Sigmoid colon (tissue), 4 donors: ENCODE results near the gene TNC.

ENCODE experiments used
- EP300 ChIP-seq, 4 donors: sonication (generic); formaldehyde crosslinking; IDR thresholded peaks; one replicate each; pipeline ENCODE4 v1.6.1; 2017; ENCODE audit warnings: antibody characterized with exemption in 4 of 4
- POLR2A ChIP-seq, 2 donors: fragments of 450-650 bp; IDR thresholded peaks; one replicate each; pipeline ENCODE4 v1.6.1; 2016; ENCODE audit warnings: antibody characterized with exemption in 2 of 2, mild to moderate bottlenecking in 2 of 2, moderate library complexity in 2 of 2
- POLR2AphosphoS5 ChIP-seq, 4 donors: sonication (generic); formaldehyde crosslinking; IDR thresholded peaks; one replicate each; pipeline ENCODE4 v1.6.1; 2017; ENCODE audit warnings: antibody characterized with exemption in 4 of 4
- TF ChIP-seq, protein P1 (sequence below), 4 experiments: fragments of 450-650 bp in 3 of 4; fragments of 200-600 bp in 1 of 4; IDR thresholded peaks; one replicate each; pipeline ENCODE4 v1.5.1; 2016 to 2019; ENCODE audit warnings: antibody characterized with exemption in 4 of 4, mild to moderate bottlenecking in 3 of 4, moderate library complexity in 2 of 4

DNA sequence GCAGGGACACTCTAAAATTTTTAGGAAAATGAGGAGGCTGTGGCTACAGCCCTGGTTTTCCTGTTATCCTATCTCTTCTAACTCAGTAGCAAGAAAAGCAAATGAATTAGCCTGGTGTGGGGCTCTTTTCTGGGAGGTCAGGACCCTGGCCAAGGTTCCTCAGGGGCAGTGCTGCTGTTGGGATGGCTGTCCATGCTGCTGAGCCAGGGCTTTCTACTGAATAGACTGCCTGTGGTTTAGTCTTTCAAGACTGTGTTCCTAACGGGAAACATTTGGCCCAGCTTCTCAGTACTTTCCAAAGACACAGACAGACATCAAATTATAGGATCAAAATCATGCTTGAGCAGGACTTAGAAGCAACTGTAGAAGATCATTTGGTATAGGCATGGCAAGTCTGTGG, 18.1 kb downstream of the TNC start:
- TF ChIP-seq, protein P1, sequence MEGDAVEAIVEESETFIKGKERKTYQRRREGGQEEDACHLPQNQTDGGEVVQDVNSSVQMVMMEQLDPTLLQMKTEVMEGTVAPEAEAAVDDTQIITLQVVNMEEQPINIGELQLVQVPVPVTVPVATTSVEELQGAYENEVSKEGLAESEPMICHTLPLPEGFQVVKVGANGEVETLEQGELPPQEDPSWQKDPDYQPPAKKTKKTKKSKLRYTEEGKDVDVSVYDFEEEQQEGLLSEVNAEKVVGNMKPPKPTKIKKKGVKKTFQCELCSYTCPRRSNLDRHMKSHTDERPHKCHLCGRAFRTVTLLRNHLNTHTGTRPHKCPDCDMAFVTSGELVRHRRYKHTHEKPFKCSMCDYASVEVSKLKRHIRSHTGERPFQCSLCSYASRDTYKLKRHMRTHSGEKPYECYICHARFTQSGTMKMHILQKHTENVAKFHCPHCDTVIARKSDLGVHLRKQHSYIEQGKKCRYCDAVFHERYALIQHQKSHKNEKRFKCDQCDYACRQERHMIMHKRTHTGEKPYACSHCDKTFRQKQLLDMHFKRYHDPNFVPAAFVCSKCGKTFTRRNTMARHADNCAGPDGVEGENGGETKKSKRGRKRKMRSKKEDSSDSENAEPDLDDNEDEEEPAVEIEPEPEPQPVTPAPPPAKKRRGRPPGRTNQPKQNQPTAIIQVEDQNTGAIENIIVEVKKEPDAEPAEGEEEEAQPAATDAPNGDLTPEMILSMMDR (IDR thresholded peaks at IDR 0.05) = no peak
- no peak for TF ChIP-seq POLR2A (IDR thresholded peaks at IDR 0.05)
- TF ChIP-seq EP300 (IDR thresholded peaks at IDR 0.05) = no peak
- no peak for TF ChIP-seq POLR2AphosphoS5 (IDR thresholded peaks at IDR 0.05)
